Keratinocyte (primary cell): ENCODE data around the gene NAPB.

Experiments used
- CTCF ChIP-seq, 3 experiments: IDR thresholded peaks in 1 of 3; conservative IDR thresholded peaks in 1 of 3; optimal IDR thresholded peaks in 1 of 3; 2 replicates in 2 of 3; 3 replicates in 1 of 3; pipeline versions ENCODE3 to v1.5.1; 2011; ENCODE audit warnings: low read length in 3 of 3, mild to moderate bottlenecking in 3 of 3, moderate library complexity in 2 of 3, control low read depth in 1 of 3, inconsistent platforms in 1 of 3; ENCODE audit not compliant: insufficient read depth in 2 of 3; ENCODE audit errors: extremely low read depth in 1 of 3
- EZH2 ChIP-seq: IDR thresholded peaks from one replicate; pipeline ENCODE4 v1.6.1; 2012; ENCODE audit warnings: inconsistent platforms, mild to moderate bottlenecking, low read length, moderate library complexity

GRCh38 chr20:23371496-23371895 is 49.8 kb downstream of the NAPB start:
- TF ChIP-seq CTCF (optimal IDR thresholded peaks at IDR 0.05 in 1 of 3, IDR thresholded peaks at IDR 0.05 in 1 of 3, conservative IDR thresholded peaks at IDR 0.05 in 1 of 3; ENCODE audit: extremely low read depth in 1 of 3, insufficient read depth in 2 of 3, low read length in 3 of 3) (no peak), EZH2 (no peak)
